Measurements from ENCODE around the gene TMEM25. TPM values are rescaled to one million over a fixed set of nuclear protein-coding genes. Genes with fewer than 3 reads are reported as not detected.

TMEM25 gene
- total RNA-seq, 2 donors from 2014 or later = 15.6 to 16.5 TPM

DNA sequence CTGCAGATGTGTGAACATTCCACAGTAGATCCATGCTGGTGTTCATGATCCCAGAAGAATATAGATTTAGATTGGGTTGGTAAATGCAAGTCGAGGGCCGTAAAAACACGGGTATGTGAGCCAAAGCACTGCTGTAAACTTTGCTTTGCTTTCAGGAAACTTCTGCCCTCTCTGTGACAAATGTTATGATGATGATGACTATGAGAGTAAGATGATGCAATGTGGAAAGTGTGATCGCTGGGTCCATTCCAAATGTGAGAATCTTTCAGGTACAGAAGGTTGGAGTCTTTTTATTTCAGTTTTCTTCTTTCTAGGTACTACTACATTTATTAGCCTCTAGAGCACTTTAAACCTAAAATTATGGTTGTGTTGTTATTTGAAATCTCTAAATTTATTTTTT is 40.0 kb upstream of the TMEM25 start:
- Histone ChIP-seq H3K27ac (no peak overlapping the region), H3K4me3 (no peak overlapping the region), H3K4me1 (no peaks in the 10 kb centered on the region), H3K36me3 (peaks cover 72% of the 10 kb centered on the region), H3K9me3 (no peaks in the 10 kb centered on the region), H3K27me3 (no peaks in the 10 kb centered on the region)
- TF ChIP-seq, protein P1, sequence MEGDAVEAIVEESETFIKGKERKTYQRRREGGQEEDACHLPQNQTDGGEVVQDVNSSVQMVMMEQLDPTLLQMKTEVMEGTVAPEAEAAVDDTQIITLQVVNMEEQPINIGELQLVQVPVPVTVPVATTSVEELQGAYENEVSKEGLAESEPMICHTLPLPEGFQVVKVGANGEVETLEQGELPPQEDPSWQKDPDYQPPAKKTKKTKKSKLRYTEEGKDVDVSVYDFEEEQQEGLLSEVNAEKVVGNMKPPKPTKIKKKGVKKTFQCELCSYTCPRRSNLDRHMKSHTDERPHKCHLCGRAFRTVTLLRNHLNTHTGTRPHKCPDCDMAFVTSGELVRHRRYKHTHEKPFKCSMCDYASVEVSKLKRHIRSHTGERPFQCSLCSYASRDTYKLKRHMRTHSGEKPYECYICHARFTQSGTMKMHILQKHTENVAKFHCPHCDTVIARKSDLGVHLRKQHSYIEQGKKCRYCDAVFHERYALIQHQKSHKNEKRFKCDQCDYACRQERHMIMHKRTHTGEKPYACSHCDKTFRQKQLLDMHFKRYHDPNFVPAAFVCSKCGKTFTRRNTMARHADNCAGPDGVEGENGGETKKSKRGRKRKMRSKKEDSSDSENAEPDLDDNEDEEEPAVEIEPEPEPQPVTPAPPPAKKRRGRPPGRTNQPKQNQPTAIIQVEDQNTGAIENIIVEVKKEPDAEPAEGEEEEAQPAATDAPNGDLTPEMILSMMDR (IDR thresholded peaks at IDR 0.05) = no peak
- DNase-seq (ENCODE audit: low spot score) = no peak

- H3K4me3 ChIP-seq = no peak overlapping the region
- H3K27me3 ChIP-seq = no peaks in the 10 kb centered on the region
- H3K4me1 ChIP-seq = peaks cover 0 to 2% of the 10 kb centered on the region in 2 donors
- H3K9me3 ChIP-seq = no peaks in the 10 kb centered on the region
- H3K27ac ChIP-seq = no peak overlapping the region
- H3K36me3 ChIP-seq = peaks cover 94% of the 10 kb centered on the region
- no peak for DNase-seq (ENCODE audit: low spot score)
- TF ChIP-seq, protein P1 (IDR thresholded peaks at IDR 0.05) = no peak
Observed at GRCh38 chr11:118497831-118498230, 33.2 kb upstream of the TMEM25 start.

DNA sequence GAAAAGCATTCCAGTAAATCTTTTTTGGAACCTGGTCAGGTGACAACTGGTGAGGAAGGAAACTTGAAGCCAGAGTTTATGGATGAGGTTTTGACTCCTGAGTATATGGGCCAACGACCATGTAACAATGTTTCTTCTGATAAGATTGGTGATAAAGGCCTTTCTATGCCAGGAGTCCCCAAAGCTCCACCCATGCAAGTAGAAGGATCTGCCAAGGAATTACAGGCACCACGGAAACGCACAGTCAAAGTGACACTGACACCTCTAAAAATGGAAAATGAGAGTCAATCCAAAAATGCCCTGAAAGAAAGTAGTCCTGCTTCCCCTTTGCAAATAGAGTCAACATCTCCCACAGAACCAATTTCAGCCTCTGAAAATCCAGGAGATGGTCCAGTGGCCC is 27.8 kb upstream of the TMEM25 start:
- peaks cover 97% of the 10 kb centered on the region for H3K36me3 ChIP-seq
- peaks cover 2 to 21% of the 10 kb centered on the region in 2 donors for H3K4me1 ChIP-seq
- H3K4me3 ChIP-seq = no peak overlapping the region
- TF ChIP-seq, protein P1 (IDR thresholded peaks at IDR 0.05) = no peak
- H3K27ac ChIP-seq = peak overlapping the region in 1 of 2 donors; percentile 62
- H3K27me3 ChIP-seq = no peaks in the 10 kb centered on the region
- no peak for DNase-seq (ENCODE audit: low spot score)
- H3K9me3 ChIP-seq = no peaks in the 10 kb centered on the region

DNA sequence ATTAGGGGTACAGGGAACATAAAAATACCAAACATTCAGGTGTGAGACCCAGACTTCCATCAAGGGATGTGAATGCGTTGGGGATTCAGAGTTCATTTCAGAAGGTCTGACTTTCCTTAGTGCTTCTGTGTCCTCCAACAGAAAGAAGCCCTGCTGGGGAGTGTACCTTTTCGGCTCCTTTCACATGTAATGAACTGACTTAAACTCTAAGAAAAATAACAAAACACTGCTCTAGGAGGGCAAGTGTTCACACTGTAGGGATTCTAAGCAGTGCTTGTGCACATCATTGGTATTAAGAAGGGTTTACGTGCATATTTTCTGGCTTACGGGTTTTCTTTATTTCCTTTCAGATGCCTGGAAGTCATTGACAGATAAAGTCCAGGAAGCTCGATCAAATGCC is 19.4 kb upstream of the TMEM25 start:
- no peaks in the 10 kb centered on the region for H3K27me3 ChIP-seq

GRCh38 chr11:118514103-118514502 is 16.9 kb upstream of the TMEM25 start:
- Histone ChIP-seq H3K27me3 (no peaks in the 10 kb centered on the region), H3K27ac (no peak overlapping the region), H3K9me3 (no peaks in the 10 kb centered on the region), H3K4me3 (no peak overlapping the region), H3K36me3 (peaks cover 82% of the 10 kb centered on the region), H3K4me1 (no peaks in the 10 kb centered on the region)
- TF ChIP-seq, protein P1 (IDR thresholded peaks at IDR 0.05) = no peak
- no peak for DNase-seq (ENCODE audit: low spot score)

More for the DNA sequence above, 19.4 kb upstream of the TMEM25 start:
- Histone ChIP-seq H3K27ac (no peak overlapping the region), H3K4me1 (peaks cover 0 to 6% of the 10 kb centered on the region in 2 donors), H3K9me3 (no peaks in the 10 kb centered on the region), H3K36me3 (peaks cover 94% of the 10 kb centered on the region), H3K4me3 (no peak overlapping the region)
- TF ChIP-seq, protein P1 (IDR thresholded peaks at IDR 0.05) = no peak
- DNase-seq (ENCODE audit: low spot score) = no peak

GRCh38 chr11:118519549-118519948 is 11.4 kb upstream of the TMEM25 start:
- Histone ChIP-seq H3K36me3 (peaks cover 66% of the 10 kb centered on the region), H3K9me3 (no peaks in the 10 kb centered on the region), H3K27ac (no peak overlapping the region), H3K4me3 (no peak overlapping the region), H3K27me3 (no peaks in the 10 kb centered on the region), H3K4me1 (peaks cover 0 to 16% of the 10 kb centered on the region in 2 donors)
- no peak for DNase-seq (ENCODE audit: low spot score)
- TF ChIP-seq, protein P1 (IDR thresholded peaks at IDR 0.05) = no peak

Data from right atrium auricular region (tissue), 2 donors.